NCI-H1930 (cell line): Measurements from ENCODE around the gene TBX4.
"Not testable (repeated sequence)": the region's sequence is repeated elsewhere in the genome, so short reads cannot be mapped to it uniquely, and the experiment has no call there.

ENCODE experiments used
- DNase-seq, 2 experiments: peaks; one replicate each; lab custom pipeline; 2025; lab: John Stamatoyannopoulos, UW

The TBX4 gene

DNA sequence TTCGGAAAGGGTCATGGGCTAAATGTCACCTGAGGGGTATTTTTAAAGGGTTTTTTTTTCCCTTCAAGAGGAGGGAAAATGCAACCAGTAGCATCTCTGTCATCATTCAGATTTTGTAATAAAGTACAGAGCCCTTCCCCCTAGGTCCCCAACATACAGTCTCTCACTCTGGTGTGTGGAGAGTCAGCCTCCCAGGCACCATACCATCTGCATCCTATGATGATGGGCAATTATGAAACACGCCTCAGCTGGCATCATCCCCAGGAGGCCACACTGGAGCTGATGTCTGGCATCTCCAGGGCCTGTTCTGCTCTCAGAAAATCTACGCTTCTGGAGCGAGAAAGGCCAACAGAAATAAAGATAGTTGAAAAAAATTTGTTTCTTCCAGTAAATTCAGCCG, 32.0 kb downstream of the TBX4 start:
- no peak for DNase-seq

GRCh38 chr17:61485067-61485775, 33.0 kb downstream of the TBX4 start:
- no peak for DNase-seq

GRCh38 chr17:61486135-61487120, 34.2 kb downstream of the TBX4 start:
- no peak for DNase-seq

GRCh38 chr17:61487161-61487988, 35.2 kb downstream of the TBX4 start:
- DNase-seq, result no peak

DNA sequence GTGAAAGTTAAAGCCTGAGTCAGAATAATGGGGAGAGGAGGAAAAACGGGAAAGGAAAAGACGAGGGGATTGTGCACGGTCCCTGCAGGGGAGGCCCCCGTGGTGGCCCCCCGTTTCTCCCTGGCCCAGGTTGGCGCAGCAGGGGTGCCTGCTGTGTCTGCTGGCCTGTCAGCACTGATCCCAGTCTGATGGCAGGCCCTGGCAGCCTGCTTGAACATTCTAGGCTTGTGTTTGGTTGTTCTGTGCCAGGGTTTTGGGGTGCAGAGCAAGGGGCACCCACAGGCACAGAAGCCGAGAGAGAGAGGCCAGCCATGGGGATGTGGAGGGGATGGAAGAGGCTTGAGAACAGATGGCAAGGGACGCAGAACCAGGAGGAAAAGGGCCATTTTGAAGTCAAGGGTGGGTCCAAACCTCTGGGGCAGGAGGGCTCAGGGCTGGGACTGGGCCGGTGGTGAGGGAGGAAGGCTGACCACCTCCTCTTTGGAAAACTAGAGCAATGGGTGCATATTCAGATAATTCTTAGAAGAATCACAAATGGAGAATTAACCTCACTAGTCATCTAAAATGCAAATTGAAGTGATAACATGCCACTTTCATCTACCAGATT, 35.9 kb downstream of the TBX4 start:
- no peak for DNase-seq

DNA sequence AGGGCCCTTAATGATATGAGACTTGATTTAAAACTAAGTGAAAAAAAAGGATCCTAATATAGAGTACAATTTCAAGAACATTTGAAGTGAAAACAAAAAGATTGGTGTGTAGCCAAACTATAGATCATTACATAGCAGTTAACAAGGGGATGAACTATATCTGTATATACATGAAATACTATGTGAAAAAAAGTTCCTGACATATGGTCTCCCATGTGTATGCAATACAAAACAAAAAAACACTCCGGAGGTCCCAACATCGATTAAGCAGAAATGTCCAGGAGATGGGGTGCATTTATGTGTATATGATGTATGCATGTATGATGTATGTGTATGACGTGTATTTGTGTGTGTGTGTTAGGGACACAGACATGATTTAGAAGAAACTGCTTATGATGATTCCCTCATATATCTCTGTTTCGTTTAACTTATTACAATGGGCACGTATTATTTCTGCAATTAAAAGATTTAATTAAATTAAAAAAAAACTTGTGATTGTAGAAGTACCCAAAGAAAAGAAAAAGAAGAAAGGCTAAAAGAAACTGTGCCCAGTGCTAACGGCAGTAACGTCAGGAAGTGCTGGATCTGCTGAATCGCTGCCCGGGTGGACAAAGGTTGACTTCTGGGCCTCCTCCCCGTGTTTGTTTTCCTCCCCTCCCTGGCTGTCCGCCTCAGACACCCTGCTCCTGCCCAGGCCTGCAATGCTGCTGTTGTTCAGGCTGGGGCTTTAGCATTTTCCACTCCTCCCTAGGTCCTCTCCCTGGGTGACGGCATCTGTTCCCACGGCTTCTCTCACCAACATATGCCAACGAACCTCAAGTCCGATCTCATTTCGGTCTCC, 36.9 kb downstream of the TBX4 start:
- no peak for DNase-seq

- DNase-seq, result no peak
These were observed 37.7 kb downstream of the TBX4 start for GRCh38 chr17:61489719-61490490.

GRCh38 chr17:61490540-61490975, 38.3 kb downstream of the TBX4 start:
- DNase-seq, result no peak

- DNase-seq, result no peak
These were observed 39.8 kb downstream of the TBX4 start for GRCh38 chr17:61491981-61492380.

GRCh38 chr17:61492759-61493526, 40.7 kb downstream of the TBX4 start:
- DNase-seq, result no peak

GRCh38 chr17:61493830-61494324, 41.7 kb downstream of the TBX4 start:
- DNase-seq, result not testable (repeated sequence)

DNA sequence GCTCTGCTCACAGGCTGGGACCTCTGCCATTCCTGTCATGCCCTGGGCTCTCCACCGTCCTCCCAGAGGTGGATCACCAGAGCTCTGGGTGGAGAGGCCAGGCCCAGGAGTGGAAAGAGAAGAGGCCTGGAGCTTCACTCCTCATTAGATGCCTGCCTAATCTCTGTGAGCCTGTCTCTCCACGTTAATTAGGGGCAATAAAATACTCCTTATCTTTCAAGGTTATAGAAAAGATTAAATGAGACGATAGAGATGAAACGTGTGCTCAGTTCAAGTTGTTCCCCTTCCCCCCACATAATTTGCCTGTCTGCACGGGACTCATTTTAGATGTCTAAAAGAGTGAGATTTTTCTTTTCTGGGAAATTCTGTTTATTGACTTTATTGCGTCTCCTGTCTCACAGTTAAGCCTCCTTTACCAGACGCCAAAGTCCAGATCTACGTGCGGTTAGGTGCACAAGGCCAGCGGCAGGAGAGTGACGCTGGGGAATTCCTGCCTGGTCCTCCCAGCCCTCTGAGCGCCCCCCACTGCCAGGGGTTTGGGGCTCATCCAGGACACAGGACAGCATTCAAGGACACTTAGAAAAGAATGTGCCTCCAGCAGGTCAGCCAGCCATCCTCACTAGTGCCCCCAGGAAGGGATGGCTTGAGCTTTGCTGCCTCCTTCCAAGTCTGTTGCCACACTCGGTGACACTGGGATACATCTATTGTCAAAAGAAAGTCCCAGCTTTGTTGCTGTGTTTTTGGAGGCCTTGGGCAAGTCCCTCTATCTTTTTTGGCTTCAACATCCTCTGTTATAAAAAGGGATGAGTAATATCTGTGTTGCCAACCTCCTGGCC, 42.3 kb downstream of the TBX4 start:
- no peak for DNase-seq

- no peak for DNase-seq
These were observed 43.1 kb downstream of the TBX4 start for GRCh38 chr17:61495161-61495857.

GRCh38 chr17:61496174-61496956, 44.1 kb downstream of the TBX4 start:
- DNase-seq, result no peak

DNA sequence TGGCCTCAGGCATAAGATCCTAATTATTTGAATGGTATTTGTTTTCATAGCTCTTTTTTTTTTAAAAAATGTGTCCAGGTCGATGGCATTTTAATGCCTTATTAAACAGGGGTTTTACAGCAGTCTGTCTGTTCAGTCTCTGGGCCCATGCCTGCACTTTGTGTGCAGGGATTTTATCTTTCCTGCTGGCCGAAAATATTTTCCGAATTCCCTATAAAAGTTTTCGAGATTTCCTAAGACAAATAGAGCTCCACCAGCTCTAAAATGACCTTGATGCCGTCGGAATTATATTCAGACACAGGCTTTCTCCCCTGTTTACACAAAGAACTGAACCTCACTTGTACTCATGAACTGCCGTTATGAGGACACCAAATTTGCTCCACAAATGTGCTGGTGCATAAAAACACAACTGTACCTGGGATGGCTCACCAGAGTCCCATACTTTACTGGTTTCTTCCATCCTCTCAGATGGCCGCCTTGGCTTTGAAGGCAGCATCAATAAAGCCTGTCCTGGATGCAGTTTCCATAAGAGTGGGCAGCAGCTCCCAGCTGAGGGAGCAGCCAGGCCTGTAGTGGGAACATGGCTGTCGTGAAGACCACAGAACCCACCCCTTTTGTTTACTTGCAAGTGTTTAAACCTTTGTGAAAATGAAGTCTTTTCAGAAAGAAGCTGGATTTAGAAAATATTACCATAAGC, 44.9 kb downstream of the TBX4 start:
- no peak for DNase-seq
